LHCN-M2 (cell line): Measurements from ENCODE around the gene BLMH. TPM values are rescaled to one million over a fixed set of nuclear protein-coding genes. Genes with fewer than 3 reads are reported as not detected.

Experiments used
- DNase-seq: peaks from one replicate; pipeline ENCODE4 v3.0.0-alpha.2; 2012; ENCODE audit warnings: low read depth
- total RNA-seq: library from RNA; depleted of rRNA; stranded (reverse); fragments of >200 nt; gene quantifications from 2 replicates; pipeline ENCODE4 v1.2.3, GENCODE V29; 2014

BLMH gene
- total RNA-seq, 1 experiment from 2014 or later: 15.8 TPM

DNA sequence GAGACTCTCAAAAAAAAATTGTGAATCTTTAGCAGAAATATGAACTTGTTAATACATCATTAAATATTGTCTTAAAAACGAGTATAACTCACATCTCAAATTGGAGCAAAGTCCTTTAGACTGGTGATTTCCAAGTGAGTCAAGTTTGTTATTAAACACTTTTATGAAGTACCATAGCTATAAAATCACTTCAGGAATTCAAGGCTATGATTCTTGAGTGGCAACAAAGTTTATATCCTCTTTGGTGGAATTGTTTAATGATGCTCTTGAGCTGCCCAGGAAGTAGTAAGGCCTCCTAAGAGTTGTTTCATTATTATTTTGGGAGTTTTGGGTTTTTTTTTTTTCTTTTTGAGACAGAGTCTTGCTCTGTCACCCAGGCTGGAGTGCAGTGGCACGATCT, 16.7 kb upstream of the BLMH start:
- no peak for DNase-seq

DNA sequence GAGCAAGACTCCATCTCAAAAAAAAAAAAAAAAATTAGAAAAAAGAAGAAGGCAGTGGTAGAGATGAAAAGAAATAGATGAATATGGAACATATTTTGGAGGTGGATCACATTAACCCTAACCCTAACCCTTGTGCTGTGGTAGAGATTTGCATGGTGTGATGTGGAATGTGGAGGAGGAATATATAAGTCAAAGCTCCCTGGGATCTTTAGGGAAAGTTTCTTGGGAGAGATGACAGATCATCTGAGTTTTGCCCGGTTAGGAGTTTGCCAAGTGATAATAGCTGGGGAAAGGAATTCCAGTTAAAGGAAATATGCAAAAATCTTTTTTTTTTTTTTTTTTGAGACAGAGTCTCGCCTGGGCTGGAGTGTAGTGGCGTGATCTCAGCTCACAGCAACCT, 13.0 kb upstream of the BLMH start:
- DNase-seq: no peak

DNA sequence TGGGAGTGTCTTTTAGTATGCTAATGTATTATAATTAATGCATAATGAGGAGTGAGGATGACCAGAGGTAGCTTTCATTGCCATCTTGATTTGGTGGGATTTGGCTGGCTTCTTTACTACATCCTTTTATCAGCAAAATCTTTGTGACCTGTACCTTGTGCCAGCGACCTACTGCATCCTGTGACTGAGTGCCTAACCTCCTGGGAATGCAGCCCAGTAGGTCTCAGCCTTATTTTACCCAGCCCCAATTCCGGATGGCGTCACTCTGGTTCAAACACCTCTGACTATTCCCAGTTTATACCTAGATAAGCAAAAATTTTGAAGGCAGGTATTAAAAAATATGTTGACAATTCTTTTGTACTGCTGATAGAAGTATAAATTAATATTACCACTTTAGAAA, 10.5 kb upstream of the BLMH start:
- no peak for DNase-seq

DNA sequence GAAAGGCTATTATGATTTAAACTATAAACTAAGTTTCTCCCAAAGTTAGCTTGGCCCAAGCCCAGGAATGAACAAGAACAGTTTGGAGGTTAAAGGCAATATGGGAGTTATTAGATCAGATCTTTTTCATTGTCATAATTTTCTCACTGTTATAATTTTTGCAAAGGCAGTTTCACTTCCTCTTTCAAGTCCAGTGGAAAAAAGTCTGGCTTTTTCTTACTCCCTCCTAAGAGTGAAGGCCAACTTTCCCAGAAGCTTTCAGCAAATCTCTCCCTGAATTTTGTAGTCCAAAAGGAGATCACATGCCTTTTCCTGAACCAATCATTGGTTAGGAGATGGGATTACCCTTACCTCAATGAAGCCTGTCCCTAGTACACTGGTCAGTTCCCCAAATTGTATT, 9.1 kb upstream of the BLMH start:
- DNase-seq: no peak

DNA sequence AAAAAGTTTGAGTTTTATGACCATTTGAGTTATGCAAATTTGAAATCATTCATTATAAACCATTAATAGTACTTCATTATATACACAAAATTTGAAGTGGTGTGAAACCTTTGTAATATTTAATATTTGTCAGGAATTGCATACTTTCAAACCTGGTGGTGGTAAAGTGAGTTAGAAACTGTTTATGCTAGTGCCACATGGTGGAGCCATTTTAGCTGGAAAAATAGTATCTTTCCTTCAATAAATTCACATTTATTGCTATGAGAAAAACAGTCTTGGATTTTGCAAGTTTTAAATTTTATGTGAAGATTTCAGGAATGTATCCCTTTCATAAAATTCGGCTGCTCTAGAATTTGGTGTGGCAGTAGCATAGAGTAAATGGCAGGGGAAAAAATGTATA, 7.3 kb upstream of the BLMH start:
- DNase-seq: no peak

DNA sequence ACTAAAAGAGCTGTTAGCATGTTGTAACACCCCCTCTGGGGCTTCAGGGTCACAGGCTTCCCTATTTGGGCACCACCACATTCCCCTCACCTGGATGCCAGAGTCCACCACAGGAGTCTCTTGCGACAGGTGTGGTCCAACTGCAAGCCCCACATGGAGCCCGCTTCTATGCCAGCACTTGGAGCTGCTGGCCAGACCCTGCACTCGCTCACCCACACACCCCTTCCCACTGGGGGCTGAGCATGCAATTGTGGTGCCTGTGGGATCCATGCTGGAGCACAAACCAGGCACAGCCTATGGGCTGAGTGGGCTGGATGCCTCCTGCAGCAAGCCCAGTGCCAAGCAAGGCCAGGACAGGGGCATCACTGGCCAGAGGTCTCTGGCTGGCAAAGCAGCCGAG, 6.0 kb upstream of the BLMH start:
- no peak for DNase-seq

DNA sequence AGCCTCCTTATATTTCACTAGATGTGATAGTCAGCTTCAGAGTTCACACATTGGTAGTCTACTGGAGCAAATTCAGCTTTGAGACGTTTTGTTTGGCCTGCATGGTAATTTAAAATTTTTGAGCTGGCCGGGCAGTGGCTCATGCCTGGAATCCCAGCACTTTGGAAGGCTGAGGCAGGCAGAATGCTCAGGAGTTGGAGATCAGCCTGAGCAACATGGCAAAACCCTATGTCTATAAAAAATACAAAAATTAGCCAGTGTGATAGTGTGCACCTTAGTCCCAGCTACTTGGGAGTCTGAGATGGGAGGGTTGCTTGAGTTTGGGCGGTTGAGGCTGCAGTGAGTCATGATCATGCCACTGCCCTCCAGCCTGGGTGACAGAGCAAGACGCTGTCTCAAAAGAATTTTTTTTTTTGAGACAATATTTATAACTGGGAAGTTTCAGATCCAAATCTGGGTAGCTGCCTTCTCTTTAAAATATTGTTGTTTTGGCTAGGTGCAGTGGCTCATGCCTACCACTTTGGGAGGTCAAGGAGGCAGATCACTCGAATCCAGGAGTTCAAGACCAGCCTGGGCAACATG, 4.8 kb upstream of the BLMH start:
- no peak for DNase-seq

DNA sequence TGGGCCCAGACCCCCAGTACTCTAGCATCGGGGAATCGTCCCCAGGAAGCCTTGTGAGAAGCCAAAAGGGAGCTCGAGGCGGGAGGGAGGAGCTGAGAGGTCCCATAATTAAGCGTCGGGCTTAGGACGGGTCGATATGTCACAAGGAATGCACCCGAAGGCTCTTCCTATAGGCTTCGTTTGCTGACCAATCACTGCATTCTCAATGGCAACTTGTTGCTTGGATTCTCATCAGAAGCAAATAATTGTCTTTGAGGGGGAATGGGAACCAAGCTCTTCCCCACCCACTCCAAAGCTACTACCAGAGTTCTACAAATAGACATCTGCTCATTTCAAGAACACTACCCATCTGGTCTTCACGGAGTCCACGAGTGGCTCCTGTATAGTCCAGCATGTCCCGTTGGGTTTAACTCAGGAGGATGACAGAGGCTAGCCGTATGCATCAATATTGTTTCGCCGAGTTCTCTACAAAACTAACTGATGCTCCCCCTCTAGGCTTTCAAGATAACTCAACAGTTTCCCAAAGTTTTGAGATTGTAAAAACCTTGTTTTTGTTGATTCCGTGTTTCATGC, 628 bp upstream of the BLMH start:
- peak; percentile 47 for DNase-seq

DNA sequence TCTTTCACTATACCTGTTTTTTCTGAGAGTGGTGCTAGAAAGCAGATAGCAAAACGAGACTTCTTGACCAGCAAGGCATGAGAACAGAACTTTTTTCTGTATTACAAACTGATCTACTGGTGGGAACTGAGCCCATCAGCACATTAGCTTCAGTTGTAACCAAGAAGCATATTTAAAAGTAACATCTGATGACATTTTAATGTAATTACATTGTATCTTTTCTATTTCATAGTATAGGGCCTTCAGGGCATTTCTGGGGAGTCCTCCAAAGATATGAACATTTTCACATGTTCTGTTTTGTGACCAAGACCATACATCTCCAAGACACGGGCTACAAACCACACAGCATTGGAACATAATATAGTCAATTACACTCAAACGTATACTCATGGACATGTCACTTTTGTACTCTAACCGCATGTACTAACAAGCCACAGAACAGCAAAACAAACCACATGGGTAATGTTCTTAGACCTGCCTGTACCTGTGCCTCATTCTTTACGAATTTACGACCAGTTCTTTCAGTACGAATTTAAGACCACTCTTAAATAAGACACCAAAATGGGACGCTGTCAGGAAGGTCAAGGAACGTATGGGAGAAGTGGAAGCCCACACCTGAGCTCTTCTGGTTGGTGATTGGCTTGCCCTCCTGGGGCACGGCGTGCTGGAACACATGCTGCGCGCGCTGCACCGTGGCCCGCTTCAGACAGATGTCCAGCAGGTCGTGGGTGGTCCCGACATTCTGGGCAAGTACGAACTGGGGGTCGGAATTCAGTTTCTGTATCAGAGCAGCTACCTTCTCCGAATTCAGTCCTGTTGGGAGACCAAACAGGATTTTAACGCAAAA, 825 bp downstream of the BLMH start:
- peak; percentile 28 for DNase-seq

DNA sequence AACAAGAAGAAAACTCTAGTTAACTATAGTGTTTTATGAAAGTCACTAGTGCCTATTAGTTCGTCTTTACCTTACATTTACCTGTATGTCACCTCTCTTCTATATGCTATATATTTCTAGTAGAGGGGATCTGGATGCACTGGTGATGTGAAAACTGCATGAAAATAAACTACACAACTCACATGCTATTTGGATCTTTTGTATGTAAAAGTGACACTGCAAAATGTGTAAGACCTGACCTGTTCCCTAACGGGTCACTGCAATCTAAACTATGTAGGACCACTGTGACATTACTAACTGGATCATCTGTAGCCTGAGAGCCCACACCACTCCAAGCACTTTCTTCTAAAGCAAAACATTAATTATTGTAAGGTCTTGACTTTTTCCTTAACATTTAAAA, 1.7 kb downstream of the BLMH start:
- DNase-seq: no peak

DNA sequence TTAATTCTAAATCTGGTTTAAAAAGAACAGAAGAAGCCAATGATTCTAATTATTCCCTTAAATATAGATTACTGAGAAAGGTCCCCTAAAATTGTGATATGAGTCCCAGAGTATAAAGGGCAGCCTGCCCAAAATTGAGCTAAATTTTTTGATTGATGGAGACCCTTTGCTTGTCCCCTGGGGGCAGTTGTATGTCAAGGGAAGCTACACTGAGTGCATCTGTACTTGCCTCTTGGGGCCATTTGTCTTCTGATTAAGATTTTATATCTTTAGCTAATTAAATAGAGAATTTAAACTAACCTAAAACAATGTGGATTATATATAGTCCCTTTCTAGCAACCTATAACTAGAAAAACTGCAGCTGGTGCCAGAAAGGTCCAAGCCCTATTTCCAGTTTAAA, 12.6 kb downstream of the BLMH start:
- no peak for DNase-seq

DNA sequence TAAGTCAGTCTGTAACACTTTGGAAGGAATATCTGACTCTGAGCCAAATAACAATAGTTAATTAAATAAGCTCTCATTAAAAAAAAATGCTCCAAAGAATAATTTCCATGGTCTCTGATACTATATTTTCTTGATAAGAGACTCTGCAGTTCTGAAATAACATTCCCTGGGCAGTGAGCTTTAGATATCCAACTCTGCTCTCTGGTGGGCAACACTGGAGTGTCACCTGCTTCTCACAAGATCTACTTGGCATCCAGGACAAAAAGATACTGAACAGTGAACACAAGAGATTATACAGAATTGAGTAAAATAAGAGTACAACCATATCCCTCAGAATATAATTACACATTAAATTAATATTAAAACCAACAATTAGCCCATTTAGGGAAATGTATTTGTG, 13.7 kb downstream of the BLMH start:
- DNase-seq: peak; percentile 17

DNA sequence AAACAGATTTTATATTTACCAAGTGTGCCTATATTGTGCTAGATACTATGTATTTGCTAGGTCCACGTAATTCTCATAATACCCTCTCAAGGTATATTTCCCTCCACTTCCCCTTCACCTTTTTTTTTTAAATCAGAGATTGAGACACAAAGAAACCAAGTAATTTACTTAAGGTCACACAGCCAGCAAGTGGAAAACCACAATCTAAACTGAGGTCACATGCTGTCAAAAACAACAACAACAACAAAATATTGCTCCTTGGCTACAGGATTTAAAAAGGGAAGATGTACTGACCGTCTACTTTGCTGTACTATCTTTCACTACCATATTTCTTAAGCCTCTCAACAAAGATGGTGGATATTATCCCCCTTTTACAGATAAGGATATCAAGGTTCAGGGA, 15.8 kb downstream of the BLMH start:
- no peak for DNase-seq

DNA sequence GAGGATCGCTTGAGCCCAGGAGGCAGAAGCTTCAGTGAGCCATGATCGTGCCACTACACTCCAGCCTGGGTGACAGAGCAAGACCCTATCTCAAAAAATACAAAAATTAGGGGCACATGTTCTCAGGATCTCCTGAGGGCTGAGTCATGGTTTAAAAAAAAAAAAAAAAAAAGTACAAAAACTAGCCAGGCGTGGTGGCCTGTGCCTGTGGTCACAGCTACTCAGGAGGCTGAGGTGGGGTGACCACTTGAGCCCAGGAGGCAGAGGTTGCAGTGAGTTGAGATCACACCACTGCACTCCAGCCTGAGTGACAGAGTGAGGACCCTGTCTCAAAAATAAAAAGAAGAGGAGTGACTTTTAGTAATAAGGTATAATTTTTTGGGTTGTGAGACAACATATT, 16.9 kb downstream of the BLMH start:
- no peak for DNase-seq

DNA sequence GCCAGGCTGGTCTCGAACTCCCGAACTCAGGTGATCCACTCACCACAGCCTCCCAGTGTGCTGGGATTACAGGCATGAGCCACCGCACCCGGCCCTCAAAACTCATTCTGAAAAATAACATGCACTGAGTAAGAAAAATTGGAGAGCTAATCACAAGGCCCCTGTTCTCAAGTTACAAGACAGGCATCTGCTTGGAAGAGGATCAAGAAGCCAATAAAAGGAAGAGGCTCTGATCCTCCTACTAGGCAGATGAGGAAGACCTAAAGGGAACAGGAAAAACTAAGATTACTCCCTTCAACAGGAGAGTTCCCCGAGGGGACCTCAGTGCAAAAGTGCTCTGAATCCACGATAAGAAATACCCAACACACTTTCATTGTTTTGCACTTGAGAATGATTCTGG, 18.4 kb downstream of the BLMH start:
- peak; percentile 17 for DNase-seq

DNA sequence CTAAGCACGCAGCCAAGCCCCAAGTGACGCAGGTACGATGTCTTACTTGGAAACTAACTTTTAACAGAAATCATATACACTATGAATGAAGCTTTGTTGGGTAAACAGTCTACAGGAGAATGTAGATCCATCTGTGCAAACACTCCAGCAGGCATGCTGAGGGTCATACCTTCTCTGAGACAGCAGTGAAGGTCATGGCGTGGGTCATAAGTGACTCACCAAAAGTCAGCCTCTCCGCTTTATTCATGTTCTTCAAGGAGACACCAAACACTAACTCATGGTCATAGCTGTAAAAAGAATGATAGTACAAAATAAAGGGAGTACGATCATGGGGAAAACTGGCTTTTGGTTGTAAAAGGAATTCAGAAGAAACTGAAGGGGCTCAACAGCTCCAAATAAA, 20.6 kb downstream of the BLMH start:
- peak; percentile 50 for DNase-seq

DNA sequence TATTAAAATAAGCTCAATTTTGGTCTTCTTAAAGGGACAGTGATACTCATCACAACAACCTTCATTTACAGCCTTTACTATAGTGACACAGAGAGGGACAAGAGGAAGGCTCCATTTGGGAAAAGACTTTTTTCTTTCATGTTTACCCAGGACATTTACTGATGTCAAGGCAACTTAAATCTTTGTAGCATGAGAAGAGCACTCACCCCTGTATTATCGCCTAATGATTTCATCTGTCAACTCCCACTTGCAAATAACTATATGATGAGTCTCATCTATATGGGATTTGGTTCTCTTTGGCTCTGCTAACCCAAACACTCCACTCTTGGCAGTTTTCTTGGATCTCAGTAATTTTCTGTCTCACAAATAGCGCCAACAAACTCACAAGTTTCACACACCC, 24.1 kb downstream of the BLMH start:
- DNase-seq: no peak

DNA sequence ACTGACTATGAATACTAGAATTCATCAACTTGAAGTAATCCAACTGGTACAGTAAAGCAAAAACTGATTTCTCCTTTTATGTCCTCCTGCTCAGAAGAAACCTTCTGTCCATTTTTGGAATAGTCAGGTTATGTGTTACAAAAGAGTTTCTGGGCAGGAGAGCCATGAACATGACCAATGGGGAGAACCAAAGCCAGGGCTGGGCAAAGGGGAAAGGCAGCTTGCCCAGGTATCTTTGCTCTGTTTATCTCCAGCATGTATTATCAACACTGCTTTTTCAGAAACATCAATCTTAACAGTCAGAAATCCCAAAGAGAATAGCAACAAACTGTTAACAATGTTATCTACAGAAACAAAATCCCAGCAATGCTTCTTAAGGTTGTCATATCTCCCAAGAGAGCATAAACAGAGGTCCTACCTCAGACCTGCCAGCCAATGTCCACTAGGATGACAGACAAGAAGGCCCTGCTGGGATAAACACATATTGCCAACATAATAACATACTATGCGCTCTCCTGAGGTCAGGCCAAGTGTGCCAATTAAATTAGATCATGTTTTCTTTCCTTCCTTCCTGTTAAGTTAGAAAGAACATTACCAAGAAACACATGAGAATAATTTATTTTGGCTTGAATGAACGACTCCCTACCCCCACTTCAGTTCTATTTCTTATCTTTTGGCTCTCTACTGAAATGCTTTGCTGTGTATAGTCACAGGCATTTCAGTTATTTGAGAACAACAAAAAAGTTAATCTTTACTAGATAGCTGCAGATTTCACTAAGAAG, 28.0 kb downstream of the BLMH start:
- no peak for DNase-seq

DNA sequence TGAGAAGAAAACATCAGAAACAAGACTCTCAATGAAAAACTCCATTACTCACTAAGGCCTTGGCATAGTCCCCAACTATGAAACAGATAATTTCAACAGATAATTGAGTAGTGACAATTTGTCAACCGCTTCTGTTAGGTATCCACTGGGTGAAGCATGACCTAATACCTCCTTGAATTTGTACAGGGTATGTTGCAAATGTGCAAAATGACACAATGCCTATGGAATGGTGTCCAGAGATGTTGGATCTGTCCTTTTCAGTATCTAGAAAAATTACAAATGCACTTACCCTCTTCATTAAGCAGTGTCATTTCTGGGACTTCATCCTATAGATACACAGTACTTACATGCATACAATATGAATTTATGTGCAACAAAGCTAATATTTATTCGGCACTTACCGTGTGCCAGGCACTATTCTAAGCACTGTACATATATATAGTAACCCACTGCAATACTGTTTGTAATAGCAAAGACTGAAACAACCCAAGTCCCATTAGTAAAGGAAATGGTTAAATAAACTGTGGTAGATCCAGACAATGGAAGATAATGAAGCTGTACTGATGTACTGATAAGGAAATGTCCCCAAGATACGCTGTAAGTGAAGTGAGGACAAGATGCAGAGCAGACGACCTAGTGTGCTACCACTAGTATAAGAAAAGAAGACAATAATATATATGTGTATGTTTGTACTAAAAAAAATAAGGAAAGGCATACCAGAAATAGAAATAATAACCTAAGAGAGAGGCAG, 34.8 kb downstream of the BLMH start:
- no peak for DNase-seq

DNA sequence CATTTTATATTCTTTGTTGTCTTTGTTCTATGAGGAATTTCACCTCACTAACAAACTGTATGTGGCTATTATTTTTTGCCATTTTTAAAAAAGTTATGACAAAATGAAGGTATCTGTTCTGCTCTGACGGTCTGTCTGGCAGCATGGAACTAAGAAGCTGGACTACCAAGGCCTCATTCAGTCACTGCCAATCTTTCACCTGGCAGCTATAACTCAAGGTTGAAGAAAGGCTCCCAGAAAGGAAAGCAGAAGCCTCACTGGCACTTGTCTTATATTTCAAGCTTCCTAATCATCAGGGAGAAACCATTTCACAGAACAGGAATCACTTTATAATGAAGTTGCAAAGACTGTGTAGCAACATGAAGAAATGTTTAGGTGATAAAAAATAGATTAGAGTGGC, 37.6 kb downstream of the BLMH start:
- DNase-seq: no peak

DNA sequence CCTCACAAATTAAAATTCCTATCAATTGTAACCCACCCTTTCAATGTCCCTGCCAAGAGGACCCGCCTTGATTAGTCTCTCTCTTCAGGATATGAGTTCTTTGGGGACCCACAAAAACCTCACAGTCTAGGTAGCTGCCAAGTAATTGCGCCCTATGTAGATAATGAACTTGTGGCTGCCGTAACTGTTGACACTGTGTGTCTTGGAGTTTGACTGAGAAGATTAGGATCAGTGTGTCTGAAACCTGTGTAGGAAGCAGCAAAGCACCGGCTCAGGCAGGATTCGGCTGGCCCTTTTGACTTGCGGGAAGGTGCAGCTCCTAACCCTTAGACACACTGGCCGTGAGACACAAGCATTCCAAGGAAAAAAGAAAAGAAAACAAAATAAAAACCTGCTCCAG, 38.4 kb downstream of the BLMH start:
- no peak for DNase-seq

DNA sequence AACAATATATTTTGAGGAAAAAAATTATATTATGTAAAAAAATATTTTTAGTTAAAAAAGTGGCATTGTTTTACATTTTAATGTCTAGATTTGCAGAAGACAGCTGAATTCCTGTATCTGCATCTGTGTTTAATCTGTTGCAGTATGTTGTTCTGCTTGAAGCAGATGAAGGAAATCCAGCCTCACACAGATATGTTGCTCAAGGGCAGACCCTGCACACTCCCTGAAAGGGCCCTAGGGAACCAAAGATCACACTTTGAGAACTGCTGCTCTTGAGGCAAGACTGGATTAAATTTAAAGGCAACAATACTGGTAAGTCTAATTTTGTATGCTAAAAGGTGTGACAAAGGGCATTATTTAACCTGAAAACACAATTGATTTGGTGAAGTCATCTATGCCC, 39.8 kb downstream of the BLMH start:
- no peak for DNase-seq
